NCI-H2171 (cell line): ENCODE results near the gene DYNC2I2.
"Not testable (repeated sequence)": the region's sequence is repeated elsewhere in the genome, so short reads cannot be mapped to it uniquely, and the experiment has no call there.

Source experiments
- DNase-seq: peaks from one replicate; lab custom pipeline; 2025; lab: John Stamatoyannopoulos, UW

The DYNC2I2 gene

DNA sequence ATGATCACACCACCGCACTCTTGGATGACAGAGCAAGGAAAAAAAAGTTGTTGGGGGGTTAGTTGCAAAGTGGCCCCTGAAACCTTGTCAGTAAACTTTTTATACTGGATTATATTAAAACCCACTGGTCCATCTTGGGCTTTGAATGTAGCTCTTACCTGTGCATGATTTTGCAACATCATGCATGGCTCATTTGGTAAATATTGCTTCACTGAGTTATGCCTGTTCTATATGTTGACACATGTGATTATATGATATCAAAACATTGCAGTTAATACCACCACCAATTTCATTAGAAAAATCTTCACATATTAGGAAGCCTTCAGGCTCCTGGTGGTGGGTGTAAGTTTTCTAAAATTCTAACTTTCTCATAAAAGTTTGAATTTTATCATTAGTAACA, 41.9 kb downstream of the DYNC2I2 start:
- no peak for DNase-seq

DNA sequence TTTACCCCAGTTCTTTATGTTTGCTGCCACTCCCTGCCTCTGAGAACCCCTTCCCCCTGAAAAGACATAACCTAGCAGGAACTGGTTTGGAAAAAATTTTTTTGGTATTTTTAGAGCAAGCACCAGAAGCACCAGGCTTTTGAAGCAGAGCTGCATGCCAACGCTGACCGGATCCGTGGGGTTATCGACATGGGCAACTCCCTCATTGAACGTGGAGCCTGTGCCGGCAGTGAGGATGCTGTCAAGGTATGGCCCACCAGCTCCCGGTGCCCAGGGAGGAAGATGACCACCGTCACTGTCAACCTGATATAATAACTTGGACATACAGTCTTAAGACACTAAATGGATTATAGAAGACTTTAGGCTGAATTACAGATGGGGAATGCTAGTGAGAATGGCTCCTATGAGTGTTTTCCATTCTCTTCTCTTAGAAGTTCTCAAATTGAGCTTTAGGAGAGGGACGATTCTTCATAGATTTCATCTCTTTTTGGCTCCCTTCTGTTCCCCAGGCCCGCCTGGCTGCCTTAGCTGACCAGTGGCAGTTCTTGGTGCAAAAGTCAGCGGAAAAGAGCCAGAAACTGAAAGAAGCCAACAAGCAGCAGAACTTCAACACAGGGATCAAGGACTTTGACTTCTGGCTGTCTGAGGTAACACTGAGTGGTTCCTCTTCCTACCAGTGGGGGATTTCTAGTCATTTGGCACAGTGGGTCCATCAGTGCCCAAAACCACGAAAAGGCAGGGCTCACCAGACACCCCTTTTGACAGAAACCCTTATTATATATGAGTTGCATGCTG, 44.9 kb downstream of the DYNC2I2 start:
- no peak for DNase-seq

DNA sequence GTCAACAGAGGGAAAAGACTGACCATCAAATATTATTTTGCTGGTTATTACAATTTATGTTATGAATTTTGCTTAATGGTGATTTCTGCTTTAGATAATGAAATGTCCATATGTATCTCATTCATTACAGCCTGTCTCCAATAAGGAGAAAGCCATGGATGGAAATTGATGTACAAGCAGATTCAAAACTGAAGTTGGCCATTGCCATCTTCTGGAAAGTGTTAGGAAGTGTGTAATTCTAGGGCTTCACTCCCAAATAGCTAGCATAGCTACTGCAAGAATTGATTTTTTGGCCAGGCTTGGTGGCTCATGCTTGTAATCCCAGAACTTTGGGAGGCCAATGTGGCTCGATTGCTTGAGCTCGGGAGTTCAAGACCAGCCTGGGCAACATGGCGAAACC, 45.8 kb downstream of the DYNC2I2 start:
- no peak for DNase-seq

DNA sequence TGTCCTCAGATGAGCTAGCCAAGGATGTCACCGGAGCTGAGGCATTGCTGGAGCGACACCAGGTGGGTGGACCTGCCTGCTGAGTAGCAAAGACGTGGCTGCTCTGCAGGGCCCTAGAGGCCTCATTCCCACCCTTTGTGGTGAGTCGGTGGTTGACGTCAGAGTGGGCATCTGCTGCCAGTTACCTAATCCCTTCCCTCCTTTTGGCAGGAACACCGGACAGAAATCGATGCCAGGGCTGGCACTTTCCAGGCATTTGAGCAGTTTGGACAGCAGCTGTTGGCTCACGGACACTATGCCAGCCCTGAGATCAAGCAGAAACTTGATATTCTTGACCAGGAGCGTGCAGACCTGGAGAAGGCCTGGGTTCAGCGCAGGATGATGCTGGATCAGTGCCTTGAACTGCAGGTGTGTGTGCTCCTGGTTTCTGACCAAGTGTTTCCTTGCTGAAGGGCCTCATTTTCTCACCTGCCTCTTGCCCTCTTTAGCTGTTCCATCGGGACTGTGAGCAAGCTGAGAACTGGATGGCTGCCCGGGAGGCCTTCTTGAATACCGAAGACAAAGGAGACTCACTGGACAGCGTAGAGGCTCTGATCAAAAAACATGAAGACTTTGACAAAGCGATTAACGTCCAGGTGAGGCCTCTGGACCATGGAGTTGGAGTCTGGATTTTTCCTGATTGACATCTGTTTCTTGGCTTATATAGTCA, 48.9 kb downstream of the DYNC2I2 start:
- DNase-seq: peak; percentile 44

DNA sequence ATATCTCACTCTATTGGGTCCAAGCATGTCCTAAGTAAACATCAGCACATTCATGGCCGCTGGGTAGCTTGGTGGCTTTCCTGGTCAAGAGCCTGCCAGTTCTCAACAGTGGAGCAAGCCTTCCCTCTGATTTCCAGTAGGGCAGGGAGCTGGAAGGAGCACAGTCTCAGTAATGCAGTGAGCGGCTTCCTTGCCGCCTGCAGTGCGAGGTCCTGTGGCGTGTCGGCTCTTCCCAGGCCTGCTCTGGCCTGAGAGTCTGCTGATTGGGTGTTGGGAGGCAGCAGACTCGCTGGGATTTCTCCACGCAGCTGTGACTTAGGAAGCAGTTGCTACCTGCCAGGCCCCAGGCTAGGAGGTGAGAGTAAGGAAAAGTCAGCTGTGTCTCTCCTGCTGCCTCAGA, 53.0 kb downstream of the DYNC2I2 start:
- DNase-seq: no peak

DNA sequence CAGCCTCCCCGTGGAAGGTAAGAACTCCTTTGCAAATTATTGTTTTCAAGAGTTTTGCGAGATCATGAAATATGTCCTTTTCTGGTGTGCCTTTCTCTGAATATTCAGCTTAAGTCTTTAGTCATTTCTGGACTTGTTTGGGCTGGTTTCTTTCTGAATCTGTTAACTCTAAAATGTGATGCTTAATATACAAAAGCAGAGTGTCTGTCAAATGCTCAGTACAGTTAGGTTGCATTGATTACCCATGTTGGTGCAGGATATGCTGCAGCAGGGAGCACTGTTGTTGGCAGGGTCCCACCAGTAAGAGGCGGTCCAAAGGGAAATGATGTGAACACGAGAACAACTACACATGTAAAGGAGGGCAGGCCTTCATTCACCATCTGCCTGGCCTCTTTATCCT, 56.5 kb downstream of the DYNC2I2 start:
- DNase-seq: no peak

DNA sequence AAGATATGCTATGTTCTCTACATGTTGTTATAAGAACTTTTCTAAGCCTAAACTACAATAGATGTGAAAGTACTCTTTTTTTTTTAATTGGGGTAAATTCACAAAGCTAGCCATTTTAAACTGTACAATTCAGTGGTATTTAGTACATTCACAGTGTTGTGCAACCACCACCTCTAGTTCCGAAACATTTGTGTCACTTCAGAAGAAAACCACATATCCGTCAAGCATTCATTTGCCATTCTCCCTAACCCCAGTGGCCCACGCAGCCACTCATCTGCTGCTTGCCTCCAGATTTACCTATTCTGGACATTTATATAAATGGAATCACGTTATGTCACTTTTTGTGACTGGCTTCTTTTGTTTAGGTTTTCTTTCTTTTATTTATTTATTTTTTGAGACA, 61.2 kb downstream of the DYNC2I2 start:
- DNase-seq: no peak

DNA sequence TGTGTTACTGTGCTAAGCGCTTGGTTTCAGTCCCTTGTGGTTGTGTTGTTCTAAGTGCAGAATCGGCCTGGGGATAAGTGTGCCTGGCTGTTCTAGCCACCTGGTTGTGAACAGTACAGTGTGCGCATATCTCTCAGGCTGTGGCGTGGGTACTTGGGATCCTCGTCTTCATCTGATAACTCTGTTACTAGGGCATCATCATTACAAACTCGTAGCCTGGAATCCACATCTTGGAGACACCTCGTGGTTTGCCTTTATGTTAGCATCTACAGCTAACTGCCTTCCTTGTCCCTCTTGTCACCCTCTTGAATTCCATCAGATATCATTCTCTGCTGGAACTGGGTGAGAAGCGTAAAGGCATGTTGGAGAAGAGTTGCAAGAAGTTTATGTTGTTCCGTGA, 62.8 kb downstream of the DYNC2I2 start:
- no peak for DNase-seq

DNA sequence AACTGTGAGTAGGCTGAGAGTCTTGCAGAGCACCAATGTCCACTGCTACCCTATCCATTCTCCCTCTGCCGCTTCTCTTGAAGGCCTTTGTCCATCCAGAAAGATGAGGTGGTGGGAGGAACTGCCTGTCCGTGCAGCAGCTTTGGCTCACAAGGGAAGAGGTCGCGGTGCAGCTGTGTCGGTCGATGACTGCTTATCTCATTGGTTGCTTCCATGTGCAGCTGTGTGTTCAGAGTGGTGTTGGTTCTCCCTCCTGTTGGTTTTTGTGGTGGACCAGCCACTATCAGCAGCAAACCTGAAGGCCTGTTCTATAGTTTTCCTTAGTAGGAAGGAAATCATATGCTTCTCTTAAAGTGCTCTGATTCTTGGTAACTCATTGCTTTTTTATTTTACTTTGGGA, 63.6 kb downstream of the DYNC2I2 start:
- no peak for DNase-seq

DNA sequence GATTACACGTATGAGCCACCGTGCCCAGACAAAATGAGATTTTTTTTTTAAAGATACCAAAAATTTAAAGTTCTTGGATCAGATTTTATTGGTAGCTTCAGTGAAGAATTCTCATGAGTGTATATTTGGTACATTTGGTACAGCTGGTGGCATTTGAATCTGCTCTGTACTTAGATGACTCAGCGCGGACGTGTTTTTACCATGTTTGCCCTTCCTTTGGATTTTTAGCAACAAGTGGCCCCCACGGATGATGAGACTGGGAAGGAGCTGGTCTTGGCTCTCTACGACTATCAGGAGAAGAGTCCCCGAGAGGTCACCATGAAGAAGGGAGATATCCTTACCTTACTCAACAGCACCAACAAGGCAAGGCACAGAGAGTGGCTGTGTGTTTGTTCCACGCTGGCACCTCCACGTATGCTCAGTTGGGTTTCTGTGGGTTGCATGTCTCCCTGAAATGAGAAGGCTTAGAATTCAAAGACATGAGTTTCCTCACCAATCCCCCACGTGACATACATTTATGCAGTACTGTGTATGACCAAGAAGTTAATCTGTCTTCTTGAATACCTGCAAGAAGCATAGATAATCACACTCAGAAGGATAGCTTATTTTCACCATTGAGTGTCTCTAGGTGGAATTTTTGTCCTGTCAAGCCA, 67.9 kb downstream of the DYNC2I2 start:
- DNase-seq: no peak

DNA sequence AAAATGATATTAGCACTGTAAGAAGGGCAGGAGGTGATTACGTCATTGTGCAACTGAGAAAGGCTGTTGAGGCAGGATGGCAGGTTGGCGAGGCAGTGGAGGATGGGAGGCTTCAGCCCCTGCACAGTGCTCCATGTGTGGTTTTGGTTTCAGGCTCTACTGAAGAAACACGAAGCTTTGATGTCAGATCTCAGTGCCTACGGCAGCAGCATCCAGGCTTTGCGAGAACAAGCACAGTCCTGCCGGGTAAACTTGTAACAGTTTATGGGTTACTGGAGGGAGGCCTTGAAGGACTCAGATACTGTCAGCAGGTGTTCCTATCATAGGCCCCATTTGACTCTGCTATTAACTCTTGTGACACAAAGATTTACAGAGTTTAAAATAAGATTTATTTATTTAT, 69.2 kb downstream of the DYNC2I2 start:
- DNase-seq: no peak

DNA sequence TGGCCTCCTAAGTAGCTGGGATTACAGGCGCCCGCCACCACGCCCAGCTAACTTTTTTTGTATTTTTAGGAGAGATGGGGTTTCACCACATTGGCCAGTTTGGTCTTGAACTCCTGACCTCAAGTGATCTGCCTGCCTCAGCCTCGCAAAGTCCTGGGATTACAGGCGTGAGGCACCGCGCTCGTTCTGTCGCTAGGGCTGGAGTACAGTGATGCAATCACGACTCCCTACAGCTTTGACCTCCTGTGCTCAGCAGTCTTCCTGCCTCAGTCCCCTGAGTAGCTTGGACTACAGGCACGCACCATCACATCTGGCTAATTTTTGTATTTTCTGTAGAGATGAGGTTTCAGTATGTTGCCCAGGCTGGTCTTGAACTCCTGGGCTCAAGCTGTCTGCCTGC, 69.7 kb downstream of the DYNC2I2 start:
- DNase-seq: not testable (repeated sequence)

DNA sequence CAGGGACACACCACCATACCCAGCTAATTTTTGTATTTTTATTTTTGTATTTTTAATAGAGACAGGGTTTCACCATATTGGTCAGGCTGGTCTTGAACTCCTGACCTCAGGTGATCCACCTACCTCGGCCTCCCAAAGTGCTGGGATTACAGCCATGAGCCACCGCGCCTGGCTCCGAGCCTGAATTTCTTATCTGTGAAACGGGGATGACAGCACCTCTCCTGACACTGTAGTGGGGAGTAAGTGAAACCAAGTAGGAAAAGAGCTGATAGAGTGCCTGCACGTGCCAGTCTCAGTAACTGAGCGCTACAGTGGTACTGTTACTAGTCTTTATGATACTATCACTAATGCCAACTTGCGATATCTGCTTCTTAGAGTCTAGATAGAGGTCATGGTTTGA, 71.5 kb downstream of the DYNC2I2 start:
- not testable (repeated sequence) for DNase-seq
